Inferior parietal cortex (tissue), 1 donor: Measurements from ENCODE around the gene GPD2.

Source experiments
- DNase-seq: peaks from one replicate; pipeline ENCODE4 v3.0.0-alpha.2; 2016; ENCODE audit errors: extremely low spot score

GPD2 gene

DNA sequence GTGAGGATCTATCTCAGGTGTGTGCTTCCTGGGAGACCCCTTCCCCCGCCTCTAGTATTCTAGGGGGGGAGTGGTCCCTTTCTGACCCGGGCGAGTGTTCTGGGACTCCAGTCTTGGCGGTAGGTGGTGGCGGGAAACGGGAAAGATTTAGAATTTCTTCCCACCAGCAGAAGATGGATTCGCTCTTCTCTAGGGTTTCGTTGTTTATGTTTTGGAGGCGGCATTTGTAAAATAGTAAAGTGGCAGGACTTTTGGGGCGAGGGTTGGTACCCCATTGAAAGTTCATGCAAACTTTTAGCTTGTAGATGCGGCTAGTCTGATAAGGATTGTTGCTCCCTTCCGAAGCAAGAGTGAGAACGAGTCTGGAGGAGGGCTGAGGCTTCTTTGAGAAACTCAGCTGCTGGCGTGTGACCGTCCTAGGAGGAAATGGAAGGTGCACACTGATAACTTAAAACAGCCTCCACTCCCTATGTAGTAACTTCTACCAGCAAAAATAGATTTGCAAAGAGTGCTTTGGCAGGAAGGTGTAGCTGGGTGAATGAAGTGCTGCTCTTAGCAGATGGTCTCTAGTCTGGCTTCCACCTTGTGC is 412 bp downstream of the GPD2 start:
- peak; percentile 60 for DNase-seq

DNA sequence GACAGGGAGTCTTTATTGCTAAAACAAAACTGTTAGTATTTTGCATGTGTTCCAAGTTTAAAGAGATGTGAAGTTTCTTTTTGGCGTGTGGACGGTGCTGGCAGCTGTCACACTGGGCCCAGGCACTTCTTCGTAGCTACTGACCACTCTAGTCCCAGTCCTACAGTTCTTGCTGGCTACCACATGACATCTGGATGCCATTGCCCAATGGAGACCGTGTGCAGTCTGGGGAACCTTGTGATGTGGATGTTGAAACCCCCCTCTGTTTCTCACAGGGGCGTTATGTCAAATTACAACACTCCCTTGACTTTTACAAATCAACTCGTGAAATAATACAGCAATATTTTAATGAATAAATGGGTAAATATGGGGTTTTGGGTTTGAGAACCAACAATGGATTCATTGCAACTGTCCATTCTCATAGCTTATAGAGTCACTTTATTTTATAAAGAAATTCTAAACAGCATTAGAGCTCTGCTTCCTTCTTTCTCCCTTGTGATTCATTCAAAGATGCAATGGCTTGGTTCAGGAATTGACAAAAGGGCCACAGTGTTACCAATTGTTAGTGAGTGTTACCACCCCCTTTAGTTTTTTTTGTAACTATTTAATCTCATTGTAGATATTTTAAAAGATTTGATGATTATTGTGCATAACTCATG is 1.2 kb downstream of the GPD2 start:
- DNase-seq = no peak

DNA sequence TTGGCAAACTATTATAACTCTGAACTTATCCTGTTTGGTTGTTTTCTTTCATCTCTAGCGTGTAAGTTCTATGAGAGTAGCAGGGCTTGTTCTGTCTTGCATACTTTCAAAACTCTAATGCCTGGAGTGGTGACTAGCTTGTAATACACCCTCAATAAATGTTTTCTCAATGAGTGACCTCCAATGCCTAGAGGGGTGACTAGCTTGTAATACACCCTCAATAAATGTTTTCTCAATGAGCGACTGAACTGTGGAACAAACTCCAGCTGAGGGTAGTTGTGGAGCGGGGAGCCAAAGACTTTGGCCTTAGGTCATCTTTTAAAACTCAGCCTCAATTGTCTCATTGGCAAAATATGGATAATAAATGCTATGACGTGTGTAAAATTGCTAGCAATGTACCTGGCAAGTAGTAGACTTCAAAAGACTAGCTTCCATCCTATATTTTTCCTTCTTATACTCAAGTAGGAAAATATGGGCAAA is 1.8 kb downstream of the GPD2 start:
- no peak for DNase-seq

DNA sequence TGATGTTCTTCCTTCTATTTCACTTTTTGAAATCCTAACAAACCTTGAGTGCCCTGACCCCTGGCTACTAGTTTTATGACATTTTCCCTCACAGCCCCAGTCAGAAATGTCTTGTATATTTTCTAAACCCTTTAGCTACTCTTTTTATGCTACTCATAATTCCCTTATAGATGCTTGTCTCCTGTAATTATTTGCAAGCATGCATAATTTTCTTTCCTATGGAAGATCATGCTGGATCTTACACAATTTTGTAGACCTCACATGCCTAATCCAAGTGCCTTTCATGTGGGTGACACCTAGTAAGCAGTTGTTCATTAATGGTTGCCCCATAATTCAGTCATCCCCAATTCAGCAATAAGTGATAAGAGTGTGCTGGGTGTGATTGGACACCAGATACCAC is 6.9 kb downstream of the GPD2 start:
- DNase-seq = no peak

DNA sequence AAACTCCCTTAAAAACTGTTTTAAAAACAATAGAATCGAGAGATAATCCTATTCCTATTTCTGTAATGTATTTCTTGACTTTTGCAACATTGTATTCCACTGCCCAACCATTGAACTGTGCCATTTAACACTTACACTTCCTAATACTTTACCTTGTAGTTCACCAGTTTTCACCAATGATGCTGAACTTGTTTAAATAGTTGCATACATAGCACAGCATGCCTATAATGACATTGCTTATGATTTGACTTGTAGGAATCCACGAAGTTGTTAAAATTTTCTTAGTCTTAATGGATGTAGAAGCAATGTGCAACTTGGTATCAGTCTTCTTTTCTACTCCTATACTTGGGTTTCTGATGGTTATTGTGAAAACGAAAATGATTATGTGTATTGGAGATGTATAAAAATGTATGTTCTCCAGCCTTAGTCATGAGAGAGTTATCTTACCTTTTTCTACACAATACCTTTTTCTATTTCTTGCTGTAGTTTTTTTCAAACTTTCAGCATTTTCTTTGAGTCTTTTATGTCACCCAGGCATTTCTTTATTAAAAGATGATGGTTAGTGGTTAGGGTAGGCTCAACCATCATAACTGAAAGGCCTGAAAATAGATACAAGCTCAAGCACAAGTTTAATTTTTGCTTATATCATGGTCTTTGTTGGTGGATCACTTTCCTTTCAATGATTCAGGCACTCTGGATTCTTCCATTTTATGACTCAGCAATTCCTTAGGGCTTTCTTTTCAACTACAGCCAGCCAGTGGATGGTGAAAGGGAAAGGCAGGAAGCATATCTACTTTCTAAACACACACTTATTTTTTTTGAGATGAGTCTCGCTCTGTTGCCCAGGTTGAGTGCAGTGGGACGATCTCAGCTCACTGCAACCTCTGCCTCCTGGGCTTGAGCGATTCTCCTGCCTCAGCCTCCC is 9.4 kb downstream of the GPD2 start:
- DNase-seq = no peak

DNA sequence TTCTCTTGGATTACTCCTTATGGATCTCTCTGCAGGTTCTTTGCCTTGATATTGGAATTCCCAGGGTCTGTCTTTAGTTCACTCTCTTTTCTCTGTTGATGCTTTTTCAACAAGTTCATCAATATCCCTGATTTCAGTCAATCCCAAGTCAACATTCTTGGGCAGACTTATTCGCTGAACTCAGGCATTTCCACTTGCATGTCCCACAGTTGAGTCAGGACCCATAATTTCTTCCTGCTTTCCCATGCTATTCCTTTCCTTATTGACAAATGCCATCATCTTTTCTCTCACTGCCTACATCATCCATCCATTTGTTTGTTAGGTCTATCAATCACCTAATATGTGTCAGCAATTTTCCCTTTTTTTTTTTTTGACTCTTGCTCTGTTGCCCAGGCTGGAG is 11.6 kb downstream of the GPD2 start:
- DNase-seq = no peak

DNA sequence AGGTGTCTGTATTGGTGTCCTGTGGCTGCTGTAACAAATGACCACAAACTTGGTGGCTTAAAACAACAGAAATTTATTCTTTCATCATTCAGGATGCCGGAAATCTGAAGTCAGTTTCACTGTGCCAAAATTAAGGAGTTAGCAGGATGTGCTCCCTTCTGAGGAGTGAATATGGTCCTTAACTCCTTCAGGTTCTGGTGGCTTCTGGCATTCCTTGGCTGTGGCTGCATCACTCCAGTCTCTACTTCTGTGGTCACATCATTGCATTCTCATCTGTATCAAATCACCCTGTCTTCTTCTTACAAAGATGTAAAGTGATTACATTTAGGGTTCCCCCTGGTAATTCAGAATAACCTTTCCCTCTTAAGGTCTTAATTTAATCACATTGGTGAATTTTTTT is 12.6 kb downstream of the GPD2 start:
- DNase-seq = no peak

DNA sequence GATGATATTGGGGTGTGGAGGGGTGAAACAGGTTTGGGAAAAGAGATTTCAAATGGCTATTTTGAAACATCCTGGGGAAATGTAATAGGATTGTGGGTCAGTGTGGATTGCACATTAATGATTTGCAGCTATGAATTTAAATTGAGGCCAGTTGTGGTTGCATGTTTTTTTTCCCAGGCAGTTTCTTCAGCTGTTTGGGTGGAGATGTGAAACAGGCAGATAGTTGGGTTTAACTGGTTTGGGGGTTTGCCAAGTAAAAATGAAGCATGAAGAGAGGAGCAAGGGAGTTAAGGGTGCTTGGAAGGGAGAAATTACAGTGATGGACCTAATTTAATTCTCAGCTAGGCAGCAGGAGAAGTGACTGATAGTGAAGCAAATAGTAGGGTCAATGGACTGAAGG is 16.8 kb downstream of the GPD2 start:
- DNase-seq = no peak

DNA sequence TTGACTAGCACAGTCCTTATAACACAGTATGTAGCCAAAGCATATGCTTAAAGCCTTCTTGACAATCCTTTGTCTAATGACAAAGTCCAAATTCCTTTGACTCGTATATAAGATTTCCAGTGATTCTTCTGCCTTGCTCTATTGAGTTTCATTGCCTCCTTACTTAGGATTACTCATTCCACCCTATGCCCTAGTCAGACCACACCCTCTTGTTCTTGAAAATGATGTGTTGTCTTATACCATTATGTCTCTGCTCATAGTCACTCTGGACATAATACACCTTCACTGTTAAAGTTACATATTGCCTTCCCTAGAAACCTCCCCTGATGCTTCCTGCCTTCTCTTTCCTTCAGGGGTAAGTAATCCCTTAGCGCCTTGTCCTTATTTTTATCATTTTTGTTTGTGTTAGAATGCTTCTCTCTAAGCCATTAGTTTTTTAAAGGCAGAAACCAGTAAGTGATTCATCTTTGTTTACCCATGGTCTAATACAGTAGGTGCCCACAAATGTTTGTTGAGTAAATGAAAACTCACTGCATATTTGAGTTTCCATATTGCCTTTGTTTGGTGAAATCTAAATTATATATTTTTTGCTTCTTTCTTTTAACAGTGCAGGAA is 19.3 kb downstream of the GPD2 start:
- DNase-seq = no peak

DNA sequence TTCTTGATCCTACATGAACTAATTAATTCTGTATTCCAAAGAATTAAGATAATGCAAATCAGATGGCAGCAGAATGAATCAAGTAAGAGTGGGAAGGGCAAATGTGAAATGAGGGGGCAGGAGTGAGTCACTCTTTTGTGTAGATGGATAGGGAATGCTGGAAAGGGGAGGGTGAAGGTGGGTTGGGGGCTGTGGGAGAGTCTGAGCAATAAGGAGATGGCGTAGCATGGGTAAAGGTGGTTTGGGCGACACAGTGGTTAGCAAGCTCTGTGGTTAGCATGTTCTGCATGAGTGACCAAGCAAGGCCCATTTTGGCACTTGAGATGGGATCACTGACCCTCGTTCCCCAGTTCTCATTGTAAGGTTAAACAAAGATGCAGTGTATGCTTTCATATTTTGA is 20.4 kb downstream of the GPD2 start:
- no peak for DNase-seq

DNA sequence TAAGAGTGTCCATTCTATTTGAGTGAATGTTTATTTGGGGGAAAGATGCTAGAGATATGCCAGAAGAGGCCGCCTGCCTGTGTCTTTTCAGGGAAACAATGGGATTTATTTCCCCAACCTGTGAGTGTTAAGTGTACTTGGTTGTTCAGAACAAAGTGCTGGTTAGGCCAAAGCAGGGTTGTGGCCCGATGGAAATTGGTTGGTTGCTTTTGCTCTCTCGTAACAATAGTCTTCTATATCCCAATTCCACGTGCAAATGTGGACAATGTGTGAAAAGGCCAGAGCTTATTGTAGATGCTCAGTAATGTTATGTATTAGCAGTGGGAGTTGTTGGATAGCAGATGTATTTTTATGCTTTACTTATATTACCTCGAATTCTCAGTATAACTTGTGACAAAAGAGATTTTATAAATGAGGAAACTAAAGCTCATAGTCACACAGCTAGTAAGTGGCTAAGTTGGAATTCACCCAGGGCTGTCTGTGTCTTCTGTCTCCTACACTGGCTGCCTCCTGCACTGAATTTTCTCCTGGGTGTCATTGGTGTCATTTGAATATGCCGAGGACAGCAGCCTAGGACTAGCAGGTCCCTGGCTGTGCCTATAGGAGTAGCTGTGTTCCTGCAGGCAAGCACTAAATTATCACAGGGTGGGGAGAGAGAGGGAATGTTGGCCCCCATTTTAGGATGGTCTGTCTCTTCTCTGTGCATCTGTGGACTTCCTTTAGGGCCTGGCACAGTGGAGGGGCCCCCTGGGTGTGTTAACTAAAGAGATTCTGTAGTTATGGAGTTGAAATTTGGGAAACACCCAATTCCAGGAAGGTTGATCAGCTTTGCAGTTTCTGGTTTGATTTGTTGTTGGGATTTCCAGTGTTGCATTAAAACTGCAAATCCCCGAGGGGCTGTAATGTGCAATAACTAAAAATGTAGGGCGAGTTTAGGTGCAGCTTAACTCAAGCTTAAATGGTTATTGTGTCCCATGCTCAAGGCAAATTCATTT is 21.6 kb downstream of the GPD2 start:
- DNase-seq = peak; percentile 37

DNA sequence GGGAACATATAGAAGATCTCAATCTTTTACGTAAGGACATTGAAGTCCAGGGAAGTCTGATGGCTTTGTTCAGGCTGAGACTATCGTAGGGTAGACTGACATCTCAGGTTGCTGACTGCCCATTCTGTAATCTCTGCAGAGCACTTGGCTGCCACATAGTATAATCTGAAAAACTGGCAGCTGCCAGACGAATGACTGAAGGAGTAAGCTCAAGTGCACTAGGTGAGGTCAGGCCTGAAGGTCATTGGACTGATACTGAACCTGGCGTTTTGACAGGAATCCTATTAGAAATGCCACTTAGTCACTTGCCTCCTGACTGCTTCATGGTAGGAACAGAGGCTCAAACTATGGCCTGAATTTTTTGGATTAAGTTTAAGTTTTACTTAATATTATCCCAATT is 23.5 kb downstream of the GPD2 start:
- DNase-seq = no peak

DNA sequence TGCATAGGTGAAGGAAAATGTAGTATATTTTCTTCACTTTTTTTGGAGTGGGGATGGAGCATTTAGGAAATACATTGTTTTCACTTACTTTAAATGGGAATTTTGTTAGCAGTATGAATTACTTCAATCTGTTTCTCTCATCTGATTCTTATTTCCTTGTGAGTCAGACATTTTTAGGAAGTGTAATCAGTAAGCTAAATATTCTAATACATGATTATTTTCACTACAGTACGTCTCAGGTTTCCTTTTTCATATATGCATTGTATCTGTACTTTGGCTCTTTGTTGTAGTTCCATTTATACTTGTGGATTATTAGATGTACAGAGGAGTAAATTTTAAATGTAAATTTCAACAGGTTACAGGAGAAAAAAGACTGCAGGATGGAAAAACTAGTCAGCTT is 27.9 kb downstream of the GPD2 start:
- no peak for DNase-seq

DNA sequence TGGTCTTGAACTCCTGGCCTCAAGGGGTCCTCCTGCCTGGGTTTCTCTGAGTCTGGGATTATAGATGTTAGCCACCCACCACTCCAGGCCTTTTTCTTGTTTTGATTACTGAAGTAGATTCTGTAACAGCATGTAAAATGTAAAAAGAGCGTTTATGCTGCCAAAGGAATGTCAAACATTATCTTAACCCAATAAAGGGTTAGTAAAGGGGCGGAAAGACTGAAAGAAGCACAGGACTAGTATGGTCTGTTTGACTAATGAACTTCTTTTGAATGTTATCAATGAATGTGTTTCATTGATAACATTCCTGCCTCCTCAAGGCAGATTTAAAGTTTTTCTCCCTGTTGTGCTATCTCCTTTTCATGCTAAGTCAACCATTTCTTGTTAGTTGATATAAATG is 29.4 kb downstream of the GPD2 start:
- DNase-seq = no peak

DNA sequence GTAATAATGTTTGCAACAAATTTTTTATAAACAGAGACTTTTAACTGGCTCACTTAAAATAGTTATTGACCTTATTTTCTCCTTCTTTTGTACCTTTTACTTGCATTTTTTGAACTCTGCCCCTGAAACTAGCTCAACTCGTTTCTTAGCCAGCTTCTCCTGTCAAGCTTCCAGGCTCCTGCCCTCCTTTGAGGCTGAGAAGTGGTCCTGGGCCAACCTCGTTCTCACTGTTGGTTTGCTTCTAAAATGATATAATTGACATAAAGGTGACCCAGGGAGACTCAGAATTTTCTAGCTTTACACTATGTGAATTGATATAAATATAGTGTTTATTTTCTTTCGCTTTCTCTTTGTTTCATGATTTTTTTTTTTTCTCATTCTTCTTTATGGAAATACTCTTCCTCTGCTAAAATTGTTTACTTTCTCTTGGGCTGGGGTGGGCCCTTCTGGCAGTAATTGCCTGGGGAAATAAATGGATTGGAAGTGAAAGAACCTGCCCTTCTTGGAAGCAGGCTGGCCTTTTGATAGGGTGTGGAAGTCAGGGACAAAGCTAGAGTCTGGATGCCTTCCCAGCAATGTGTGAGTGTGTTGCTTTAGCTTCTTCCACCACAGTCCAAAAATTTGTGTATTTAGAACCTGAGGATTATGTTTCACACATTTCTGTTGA is 30.7 kb downstream of the GPD2 start:
- no peak for DNase-seq

DNA sequence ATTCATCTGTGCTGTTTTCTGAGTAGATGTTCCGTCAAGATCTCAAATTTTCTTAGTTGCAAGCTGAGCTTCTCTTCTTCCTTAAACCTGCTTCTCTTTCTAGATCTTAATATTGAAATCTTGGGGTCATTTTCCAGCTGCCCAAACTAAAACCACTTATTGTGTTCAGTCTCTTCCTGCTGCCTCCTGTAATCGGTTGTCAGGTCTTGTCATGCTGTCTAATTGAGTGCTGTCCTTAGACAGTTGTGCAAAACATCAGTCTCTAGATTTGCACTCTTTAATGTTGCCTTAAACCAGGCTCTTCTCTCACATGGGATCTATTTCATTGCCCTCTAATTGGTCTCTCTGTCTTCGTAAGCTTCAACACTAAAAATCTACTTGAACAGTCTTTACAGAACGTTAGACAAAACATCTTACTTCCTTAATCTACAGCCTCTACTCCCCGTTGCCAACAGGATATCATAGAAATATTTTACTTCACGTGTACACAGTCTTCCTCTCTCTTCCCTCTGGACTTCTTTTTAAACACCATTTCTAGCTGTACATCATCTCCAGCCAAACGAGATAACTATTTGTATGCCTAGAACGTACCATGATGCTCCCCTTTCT is 34.9 kb downstream of the GPD2 start:
- DNase-seq = no peak

DNA sequence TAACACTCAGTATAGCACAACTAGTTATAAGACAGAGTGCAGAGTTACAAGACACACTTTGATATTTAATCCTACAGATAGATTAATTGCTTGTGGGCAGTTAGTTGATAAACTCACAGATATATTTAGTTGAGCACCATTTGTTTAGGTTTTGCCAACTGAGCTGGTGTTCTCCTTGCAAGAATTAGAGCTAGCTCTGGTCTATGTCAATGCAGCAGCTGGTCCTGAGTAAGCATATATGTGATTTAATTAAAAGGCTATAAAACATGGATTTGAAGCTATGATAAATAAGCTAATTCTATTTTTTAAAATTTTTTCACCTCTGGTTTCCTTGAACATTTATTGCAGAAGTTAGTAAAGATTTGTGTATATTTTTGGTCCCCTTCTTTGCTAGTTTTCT is 35.6 kb downstream of the GPD2 start:
- DNase-seq = no peak

DNA sequence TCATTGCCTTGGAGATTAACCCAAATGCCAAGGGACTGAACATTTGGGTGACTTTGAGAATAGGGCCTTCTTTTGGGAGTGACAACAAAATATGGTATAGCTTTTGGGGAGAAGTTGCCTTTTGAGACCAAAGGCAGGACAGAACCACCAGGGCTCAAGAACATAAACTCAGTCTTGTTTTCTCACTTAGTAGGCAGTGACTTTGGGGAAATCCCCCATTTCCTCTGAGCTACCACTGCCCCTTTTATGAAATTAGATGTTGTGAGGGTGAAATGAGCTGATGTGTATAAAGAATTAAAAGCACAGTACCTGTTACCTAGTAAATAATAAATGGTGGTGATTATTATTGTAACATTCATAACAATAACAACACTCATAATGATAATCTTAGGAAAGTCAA is 36.5 kb downstream of the GPD2 start:
- DNase-seq = no peak

DNA sequence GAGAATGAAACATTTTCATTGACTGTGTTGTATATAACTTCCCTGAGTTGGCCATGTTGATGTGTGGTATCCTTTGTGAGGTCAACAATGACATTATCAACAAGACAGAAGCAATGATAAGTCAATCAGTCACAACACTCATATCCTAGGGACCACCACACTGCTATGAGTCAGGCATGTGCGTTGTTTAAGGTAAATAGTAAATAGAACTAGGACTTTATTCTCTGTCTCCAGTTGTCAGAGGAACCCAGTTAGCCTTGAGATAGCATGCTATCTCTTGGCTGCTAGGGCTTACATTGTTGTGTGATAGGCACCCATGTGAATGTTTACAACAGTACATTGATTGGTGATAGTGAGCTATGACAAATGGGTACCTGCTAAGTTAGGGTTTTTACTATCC is 37.3 kb downstream of the GPD2 start:
- no peak for DNase-seq

DNA sequence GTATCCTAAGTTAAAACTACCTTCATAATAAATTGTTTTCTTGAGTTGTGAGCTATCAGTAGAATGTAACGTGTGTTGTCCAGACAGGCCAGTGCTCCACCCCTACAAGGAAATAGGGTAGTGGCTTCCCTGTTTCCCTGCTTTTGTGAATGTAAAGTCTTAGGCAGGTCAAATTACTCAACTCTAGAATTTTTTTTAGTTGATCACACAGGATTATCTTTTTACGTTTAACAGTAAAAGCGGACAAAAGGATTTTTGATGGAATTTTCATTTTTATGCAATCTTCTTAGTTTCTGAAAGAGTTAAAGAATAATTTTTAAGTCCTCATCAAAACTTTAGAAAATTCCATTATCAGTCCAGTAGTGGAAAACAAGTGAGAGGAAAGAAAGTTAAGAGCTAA is 38.2 kb downstream of the GPD2 start:
- DNase-seq = no peak
